ENCODE measurements around the gene SLC39A9. TPM values are rescaled to one million over a fixed set of nuclear protein-coding genes. Genes with fewer than 3 reads are reported as not detected.

The SLC39A9 gene
- total RNA-seq, 4 donors from 2014 or later, result 37.6 to 46.3 (median 42.3) TPM

GRCh38 chr14:69500096-69500495, 101.6 kb downstream of the SLC39A9 start:
- Histone ChIP-seq H3K4me1 (peaks cover 6 to 19% (median 14%) of the 10 kb centered on the region in 4 donors), H3K27ac (replicated peaks in 1 of 4) (no peak overlapping the region), H3K27me3 (peaks cover 0 to 7% (median 0%) of the 10 kb centered on the region in 4 donors), H3K9me3 (no peaks in the 10 kb centered on the region), H3K4me3 (no peak overlapping the region), H3K36me3 (no peaks in the 10 kb centered on the region)
- WGBS, result 94% methylated on average over 3 of the region's 5 CpGs
- intact Hi-C loops (cut with DNase I), result no loop called here
- TF ChIP-seq, protein P1, sequence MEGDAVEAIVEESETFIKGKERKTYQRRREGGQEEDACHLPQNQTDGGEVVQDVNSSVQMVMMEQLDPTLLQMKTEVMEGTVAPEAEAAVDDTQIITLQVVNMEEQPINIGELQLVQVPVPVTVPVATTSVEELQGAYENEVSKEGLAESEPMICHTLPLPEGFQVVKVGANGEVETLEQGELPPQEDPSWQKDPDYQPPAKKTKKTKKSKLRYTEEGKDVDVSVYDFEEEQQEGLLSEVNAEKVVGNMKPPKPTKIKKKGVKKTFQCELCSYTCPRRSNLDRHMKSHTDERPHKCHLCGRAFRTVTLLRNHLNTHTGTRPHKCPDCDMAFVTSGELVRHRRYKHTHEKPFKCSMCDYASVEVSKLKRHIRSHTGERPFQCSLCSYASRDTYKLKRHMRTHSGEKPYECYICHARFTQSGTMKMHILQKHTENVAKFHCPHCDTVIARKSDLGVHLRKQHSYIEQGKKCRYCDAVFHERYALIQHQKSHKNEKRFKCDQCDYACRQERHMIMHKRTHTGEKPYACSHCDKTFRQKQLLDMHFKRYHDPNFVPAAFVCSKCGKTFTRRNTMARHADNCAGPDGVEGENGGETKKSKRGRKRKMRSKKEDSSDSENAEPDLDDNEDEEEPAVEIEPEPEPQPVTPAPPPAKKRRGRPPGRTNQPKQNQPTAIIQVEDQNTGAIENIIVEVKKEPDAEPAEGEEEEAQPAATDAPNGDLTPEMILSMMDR (IDR thresholded peaks at IDR 0.05), result no peak
- TF ChIP-seq POLR2A (IDR thresholded peaks at IDR 0.05; ENCODE audit: low read depth), result no peak
- no peak for DNase-seq (ENCODE audit: extremely low spot score)

DNA sequence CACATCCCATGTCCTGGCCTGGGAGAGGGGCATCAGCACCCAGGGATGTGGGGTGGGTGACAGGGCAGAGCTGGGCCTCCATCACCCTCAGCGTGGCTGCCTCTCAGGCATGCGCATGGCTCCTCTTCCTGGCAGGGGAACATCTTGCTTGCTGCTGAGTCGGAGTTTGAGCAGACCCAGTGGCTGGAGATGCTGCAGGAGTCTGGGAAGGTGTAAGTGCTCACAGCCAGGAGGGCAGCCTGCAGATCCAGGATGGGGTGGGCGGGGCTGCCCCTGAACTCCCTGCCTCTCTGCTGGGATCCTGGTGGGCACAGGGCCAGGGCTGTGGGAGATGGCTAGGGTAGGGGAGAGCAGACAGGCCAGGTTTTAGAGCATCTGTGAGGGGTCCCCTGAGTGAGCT, 102.2 kb downstream of the SLC39A9 start:
- TF ChIP-seq POLR2A (IDR thresholded peaks at IDR 0.05; ENCODE audit: low read depth) (no peak), POLR2AphosphoS5 (IDR thresholded peaks at IDR 0.05) (no peak), EP300 (IDR thresholded peaks at IDR 0.05) (no peak)
- TF ChIP-seq, protein P1 (IDR thresholded peaks at IDR 0.05), result no peak
- Histone ChIP-seq H3K9me3 (no peaks in the 10 kb centered on the region), H3K4me3 (no peak overlapping the region), H3K27me3 (peaks cover 0 to 4% (median 0%) of the 10 kb centered on the region in 4 donors), H3K36me3 (no peaks in the 10 kb centered on the region), H3K4me1 (peaks cover 6 to 19% (median 14%) of the 10 kb centered on the region in 4 donors), H3K27ac (replicated peaks in 1 of 4) (no peak overlapping the region)
- DNase-seq (ENCODE audit: extremely low spot score), result no peak
- intact Hi-C loops (cut with DNase I), result no loop called here
- WGBS, result 81% methylated on average over 3 of the region's 4 CpGs

- H3K4me3 ChIP-seq, result no peak overlapping the region
- no peak for DNase-seq (ENCODE audit: extremely low spot score)
- WGBS, result 26% methylated on average over 4 of the region's 4 CpGs
- no peaks in the 10 kb centered on the region for H3K27me3 ChIP-seq
- TF ChIP-seq, protein P1 (IDR thresholded peaks at IDR 0.05), result no peak
- H3K9me3 ChIP-seq, result no peaks in the 10 kb centered on the region
- intact Hi-C loops (cut with DNase I), result no loop called here
- H3K4me1 ChIP-seq, result peaks cover 6 to 19% (median 14%) of the 10 kb centered on the region in 4 donors
- no peaks in the 10 kb centered on the region for H3K36me3 ChIP-seq
- no peak overlapping the region for H3K27ac ChIP-seq (replicated peaks in 1 of 4)
Measured at GRCh38 chr14:69501423-69501838, 102.9 kb downstream of the SLC39A9 start.

DNA sequence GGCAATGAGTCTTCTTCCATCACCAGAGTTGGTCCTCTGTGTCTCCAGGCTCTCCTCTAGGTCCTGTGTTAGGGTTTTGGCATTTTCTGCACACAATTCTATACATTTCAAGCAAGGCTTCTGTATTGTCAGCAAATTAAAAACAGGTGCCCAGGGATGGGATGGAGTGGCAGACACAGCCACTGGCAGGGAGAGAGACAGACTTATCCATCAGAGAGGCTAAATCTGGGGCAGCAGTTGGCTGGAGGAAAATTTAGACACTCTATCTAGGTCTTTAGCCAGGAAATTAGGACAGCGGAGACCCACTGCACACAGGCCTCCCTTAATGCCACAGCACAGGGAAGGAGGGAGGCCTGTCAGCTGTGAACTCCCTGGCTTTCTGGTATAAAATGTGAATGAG, 106.3 kb downstream of the SLC39A9 start:
- Histone ChIP-seq H3K4me1 (peaks cover 6 to 19% (median 14%) of the 10 kb centered on the region in 4 donors), H3K4me3 (no peak overlapping the region), H3K36me3 (no peaks in the 10 kb centered on the region), H3K27me3 (no peaks in the 10 kb centered on the region), H3K27ac (replicated peaks in 1 of 4) (no peak overlapping the region), H3K9me3 (no peaks in the 10 kb centered on the region)
- TF ChIP-seq POLR2AphosphoS5 (IDR thresholded peaks at IDR 0.05) (no peak), POLR2A (IDR thresholded peaks at IDR 0.05; ENCODE audit: low read depth) (no peak)
- no peak for DNase-seq (ENCODE audit: extremely low spot score)
- intact Hi-C loops (cut with DNase I), result no loop called here
- WGBS, result 83% methylated on average over 1 of the region's 1 CpG

DNA sequence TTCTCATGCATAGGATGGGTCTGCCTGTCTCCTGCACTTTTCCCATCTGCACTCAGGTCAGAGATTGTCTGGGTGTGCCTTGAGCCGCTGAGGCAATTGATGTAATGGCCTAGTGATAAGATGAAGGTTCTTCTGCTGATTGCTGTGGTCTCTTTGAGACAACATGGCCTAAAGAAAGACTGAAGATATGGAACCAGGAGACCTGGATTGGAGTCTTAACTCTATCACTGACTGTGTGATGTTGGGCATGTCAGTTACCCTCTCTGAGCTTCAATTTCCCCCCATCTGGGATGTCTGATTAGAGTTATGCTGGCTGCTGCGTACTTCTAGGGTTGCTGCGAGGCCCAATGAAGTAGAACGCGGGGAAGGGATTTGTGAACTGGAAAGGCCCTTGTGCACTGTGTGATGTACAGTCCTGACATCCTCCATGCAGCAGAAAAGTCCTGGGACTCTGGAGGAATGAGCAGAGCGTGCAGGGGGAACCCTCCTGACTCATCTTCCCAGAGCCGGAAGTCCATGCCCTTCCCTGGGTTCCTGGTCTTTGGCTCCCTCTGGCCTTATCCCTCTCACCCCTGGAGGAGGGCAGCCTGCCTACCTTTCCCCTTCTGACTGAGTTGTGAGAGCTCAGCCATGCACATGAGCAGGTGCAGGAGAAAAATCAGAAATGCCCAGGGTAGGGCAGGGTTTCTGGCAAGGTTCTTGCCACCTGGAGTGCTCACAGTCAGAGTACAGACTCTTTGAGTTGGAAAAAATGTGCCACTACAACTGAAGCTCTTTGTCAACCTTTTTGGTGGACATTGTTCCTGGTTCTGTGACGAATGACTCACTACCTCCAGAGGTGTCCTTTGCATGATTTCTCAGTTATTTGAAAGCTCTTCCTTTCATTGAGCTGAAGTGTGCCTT, 107.1 kb downstream of the SLC39A9 start:
- DNase-seq (ENCODE audit: extremely low spot score), result no peak
- Histone ChIP-seq H3K4me3 (no peak overlapping the region), H3K27me3 (no peaks in the 10 kb centered on the region), H3K27ac (replicated peaks in 1 of 4) (no peak overlapping the region), H3K9me3 (no peaks in the 10 kb centered on the region), H3K36me3 (no peaks in the 10 kb centered on the region), H3K4me1 (peaks cover 6 to 17% (median 14%) of the 10 kb centered on the region in 4 donors)
- intact Hi-C loops (cut with DNase I), result no loop called here
- TF ChIP-seq POLR2AphosphoS5 (IDR thresholded peaks at IDR 0.05) (no peak), POLR2A (IDR thresholded peaks at IDR 0.05; ENCODE audit: low read depth) (no peak), EP300 (IDR thresholded peaks at IDR 0.05) (no peak)
- TF ChIP-seq, protein P1 (IDR thresholded peaks at IDR 0.05), result no peak
- WGBS, result 83% methylated on average over 8 of the region's 8 CpGs
